Neuronal stem cell (in vitro differentiated cells): ENCODE measurements around the gene DNAJC7.

ENCODE experiments used
- DNase-seq: peaks from one replicate; pipeline ENCODE4 v3.0.0-alpha.2; 2013; ENCODE audit warnings: low spot score
- H2AFZ ChIP-seq: one replicate; pipeline ENCODE4 v1.6.1; 2013; ENCODE audit warnings: mild to moderate bottlenecking, low read length, inconsistent platforms
- H2AK5ac ChIP-seq: 2 replicates; pipeline ENCODE4 v1.6.1; 2013; ENCODE audit warnings: low read depth, mild to moderate bottlenecking, inconsistent platforms, low read length, moderate library complexity, mixed read lengths
- H2BK120ac ChIP-seq: 2 replicates; pipeline ENCODE4 v1.6.1; 2013; ENCODE audit warnings: low read depth, mild to moderate bottlenecking, inconsistent platforms, low read length, moderate library complexity, mixed read lengths
- H2BK12ac ChIP-seq: one replicate; pipeline ENCODE4 v1.6.1; 2013; ENCODE audit warnings: low read length, inconsistent platforms
- H2BK15ac ChIP-seq: 2 replicates; pipeline ENCODE4 v1.6.1; 2013; ENCODE audit warnings: mild to moderate bottlenecking, low read length, inconsistent platforms, mixed read lengths
- H2BK5ac ChIP-seq: one replicate; pipeline ENCODE4 v1.6.1; 2013; ENCODE audit warnings: inconsistent platforms, mild to moderate bottlenecking, low read length, moderate library complexity
- H3K14ac ChIP-seq: one replicate; pipeline ENCODE4 v1.6.1; 2013; ENCODE audit warnings: low read length, inconsistent platforms
- H3K18ac ChIP-seq: 2 replicates; pipeline ENCODE4 v1.6.1; 2013; ENCODE audit warnings: low read length, inconsistent platforms
- H3K23ac ChIP-seq: 2 replicates; pipeline ENCODE4 v1.6.1; 2013; ENCODE audit warnings: low read depth, mild to moderate bottlenecking, mixed read lengths, low read length, inconsistent platforms; ENCODE audit not compliant: poor library complexity
- H3K27ac ChIP-seq: replicated peaks from 3 replicates; pipeline ENCODE4 v1.5.1; 2013; ENCODE audit warnings: low read length, inconsistent platforms
- H3K27me3 ChIP-seq, 3 experiments: 2 replicates each; pipeline ENCODE4 v1.6.1; 2013; ENCODE audit warnings: low read length in 3 of 3, mild to moderate bottlenecking in 2 of 3, inconsistent platforms in 1 of 3, low read depth in 1 of 3, mixed read lengths in 1 of 3, moderate library complexity in 1 of 3; ENCODE audit not compliant: control insufficient read depth in 3 of 3, insufficient read depth in 3 of 3
- H3K36me3 ChIP-seq, 2 donors: replicated peaks in 1 of 2; 2 replicates each; pipeline ENCODE4 v1.6.1; 2013; ENCODE audit warnings: low read length in 2 of 2; ENCODE audit not compliant: control insufficient read depth in 2 of 2, insufficient read depth in 2 of 2
- H3K4ac ChIP-seq: 2 replicates; pipeline ENCODE4 v1.6.1; 2013; ENCODE audit warnings: inconsistent platforms, mild to moderate bottlenecking, low read length, moderate library complexity
- H3K4me1 ChIP-seq, 2 donors: 1 replicate in 1 of 2; 2 replicates in 1 of 2; pipeline ENCODE4 v1.6.1; 2013; ENCODE audit warnings: low read length in 2 of 2, low read depth in 1 of 2; ENCODE audit not compliant: control insufficient read depth in 2 of 2, insufficient read depth in 1 of 2
- H3K4me2 ChIP-seq: one replicate; pipeline ENCODE4 v1.6.1; 2013; ENCODE audit warnings: mild to moderate bottlenecking, low read length, inconsistent platforms; ENCODE audit not compliant: insufficient read depth, poor library complexity, severe bottlenecking
- H3K4me3 ChIP-seq, 2 donors: 2 replicates each; pipeline ENCODE4 v1.5.1; 2013; ENCODE audit warnings: low read length in 2 of 2, mild to moderate bottlenecking in 2 of 2, inconsistent platforms in 1 of 2, moderate library complexity in 1 of 2
- H3K79me1 ChIP-seq: one replicate; pipeline ENCODE4 v1.6.1; 2013; ENCODE audit warnings: low read depth, mild to moderate bottlenecking, inconsistent platforms, low read length, moderate library complexity
- H3K9ac ChIP-seq: one replicate; pipeline ENCODE4 v1.6.1; 2013; ENCODE audit warnings: mild to moderate bottlenecking, low read depth, low read length, inconsistent platforms; ENCODE audit not compliant: poor library complexity
- H3K9me3 ChIP-seq, 2 donors: replicated peaks in 1 of 2; 2 replicates each; pipeline versions ENCODE3 to v1.6.1; 2013; ENCODE audit warnings: low read length in 2 of 2, mild to moderate bottlenecking in 2 of 2, inconsistent platforms in 1 of 2, low read depth in 1 of 2, mixed read lengths in 1 of 2, moderate library complexity in 1 of 2; ENCODE audit not compliant: control insufficient read depth in 2 of 2, insufficient read depth in 1 of 2
- H4K8ac ChIP-seq: one replicate; pipeline ENCODE4 v1.6.1; 2013; ENCODE audit warnings: low read depth, mild to moderate bottlenecking, inconsistent platforms, low read length, moderate library complexity
- H4K91ac ChIP-seq: one replicate; pipeline ENCODE4 v1.6.1; 2013; ENCODE audit warnings: low read length, low read depth, mild to moderate bottlenecking, inconsistent platforms; ENCODE audit not compliant: poor library complexity
- WGBS, 2 donors: extraction: QIAGEN DNeasy Blood & Tissue Kit; methylation state at CpG; one replicate each; pipeline ENCODE4 v1.1.7; 2013; ENCODE audit warnings: missing lambda C conversion rate in 2 of 2, mixed read lengths in 1 of 2; ENCODE audit not compliant: insufficient read length in 2 of 2, insufficient replicate concordance in 1 of 2; ENCODE audit errors: extremely low coverage in 2 of 2; 5-methylcytosine and 5-hydroxymethylcytosine counted together

DNAJC7 gene

DNA sequence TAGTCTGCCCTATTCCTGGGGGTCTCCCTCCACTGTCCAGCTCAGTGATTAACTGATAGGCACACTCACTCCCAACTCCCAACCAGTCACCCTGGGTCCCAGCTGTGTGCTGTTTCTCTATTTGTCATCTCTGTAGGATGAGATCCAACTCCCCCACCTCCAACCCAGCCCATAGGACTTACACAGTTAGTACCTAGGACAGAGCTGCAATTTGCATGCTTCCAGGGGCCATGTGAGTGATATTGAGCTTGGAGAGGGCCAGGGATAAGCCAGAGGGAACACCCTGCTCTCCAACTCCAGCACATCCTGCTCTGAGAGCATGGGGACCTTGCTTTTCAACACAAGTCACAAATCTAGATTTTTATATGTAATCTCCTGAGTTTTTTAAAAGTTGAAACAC, 24.4 kb upstream of the DNAJC7 start:
- no peak overlapping the region for H2BK5ac ChIP-seq
- no peaks in the 10 kb centered on the region for H3K27me3 ChIP-seq
- H2BK12ac ChIP-seq: no peak overlapping the region
- no peak overlapping the region for H3K18ac ChIP-seq
- H3K4me3 ChIP-seq: no peak overlapping the region
- H3K36me3 ChIP-seq: peaks cover 0 to 2% of the 10 kb centered on the region in 2 donors
- H4K91ac ChIP-seq: no peak overlapping the region
- no peak overlapping the region for H3K23ac ChIP-seq
- no peak overlapping the region for H2BK120ac ChIP-seq
- H3K4ac ChIP-seq: no peak overlapping the region
- H2AFZ ChIP-seq: no peak overlapping the region
- H3K4me2 ChIP-seq: no peak overlapping the region
- H4K8ac ChIP-seq: no peak overlapping the region
- H3K14ac ChIP-seq: no peak overlapping the region
- H3K27ac ChIP-seq: no peak overlapping the region
- DNase-seq: no peak
- no peaks in the 10 kb centered on the region for H3K79me1 ChIP-seq
- no peak overlapping the region for H2BK15ac ChIP-seq
- H3K4me1 ChIP-seq: peaks cover 6 to 13% of the 10 kb centered on the region in 2 donors
- no peak overlapping the region for H2AK5ac ChIP-seq
- no peak overlapping the region for H3K9ac ChIP-seq
- H3K9me3 ChIP-seq: no peaks in the 10 kb centered on the region

DNA sequence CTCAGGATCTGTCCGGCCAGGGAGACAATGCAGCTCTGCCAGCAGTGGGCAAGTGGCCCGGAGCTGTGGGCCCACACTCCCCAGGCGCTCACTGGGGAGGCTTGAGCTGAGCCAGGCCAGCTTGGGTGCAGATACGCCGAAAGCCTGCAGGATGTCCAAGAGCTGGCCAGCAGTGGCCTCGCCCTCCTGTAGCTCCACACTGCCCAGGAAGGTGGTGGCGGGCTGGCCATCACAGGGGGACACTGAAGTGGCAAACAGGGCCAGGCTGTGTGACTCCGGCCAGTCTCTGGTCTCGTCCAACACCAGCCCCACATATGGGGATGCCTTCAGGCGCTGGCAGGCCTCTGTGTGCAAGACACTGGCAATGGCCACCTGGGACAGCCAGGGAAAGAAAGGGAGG, 23.6 kb upstream of the DNAJC7 start:
- Histone ChIP-seq H2BK120ac (no peak overlapping the region), H3K27me3 (no peaks in the 10 kb centered on the region), H2AK5ac (no peak overlapping the region), H4K91ac (no peak overlapping the region), H4K8ac (peak overlapping the region; percentile 17), H3K4me1 (peaks cover 6 to 15% of the 10 kb centered on the region in 2 donors), H3K36me3 (peaks cover 0 to 2% of the 10 kb centered on the region in 2 donors), H3K14ac (no peak overlapping the region), H2BK5ac (no peak overlapping the region), H3K4ac (no peak overlapping the region), H3K23ac (no peak overlapping the region), H2BK15ac (no peak overlapping the region), H3K4me2 (no peak overlapping the region), H3K27ac (no peak overlapping the region), H3K79me1 (no peaks in the 10 kb centered on the region), H2AFZ (no peak overlapping the region), H3K9me3 (no peaks in the 10 kb centered on the region), H3K9ac (no peak overlapping the region), H2BK12ac (peak overlapping the region; percentile 54), H3K18ac (no peak overlapping the region), H3K4me3 (no peak overlapping the region)
- no CpG with 5 or more reads among the region's 10 CpGs for WGBS, 2 donors
- no peak for DNase-seq

DNA sequence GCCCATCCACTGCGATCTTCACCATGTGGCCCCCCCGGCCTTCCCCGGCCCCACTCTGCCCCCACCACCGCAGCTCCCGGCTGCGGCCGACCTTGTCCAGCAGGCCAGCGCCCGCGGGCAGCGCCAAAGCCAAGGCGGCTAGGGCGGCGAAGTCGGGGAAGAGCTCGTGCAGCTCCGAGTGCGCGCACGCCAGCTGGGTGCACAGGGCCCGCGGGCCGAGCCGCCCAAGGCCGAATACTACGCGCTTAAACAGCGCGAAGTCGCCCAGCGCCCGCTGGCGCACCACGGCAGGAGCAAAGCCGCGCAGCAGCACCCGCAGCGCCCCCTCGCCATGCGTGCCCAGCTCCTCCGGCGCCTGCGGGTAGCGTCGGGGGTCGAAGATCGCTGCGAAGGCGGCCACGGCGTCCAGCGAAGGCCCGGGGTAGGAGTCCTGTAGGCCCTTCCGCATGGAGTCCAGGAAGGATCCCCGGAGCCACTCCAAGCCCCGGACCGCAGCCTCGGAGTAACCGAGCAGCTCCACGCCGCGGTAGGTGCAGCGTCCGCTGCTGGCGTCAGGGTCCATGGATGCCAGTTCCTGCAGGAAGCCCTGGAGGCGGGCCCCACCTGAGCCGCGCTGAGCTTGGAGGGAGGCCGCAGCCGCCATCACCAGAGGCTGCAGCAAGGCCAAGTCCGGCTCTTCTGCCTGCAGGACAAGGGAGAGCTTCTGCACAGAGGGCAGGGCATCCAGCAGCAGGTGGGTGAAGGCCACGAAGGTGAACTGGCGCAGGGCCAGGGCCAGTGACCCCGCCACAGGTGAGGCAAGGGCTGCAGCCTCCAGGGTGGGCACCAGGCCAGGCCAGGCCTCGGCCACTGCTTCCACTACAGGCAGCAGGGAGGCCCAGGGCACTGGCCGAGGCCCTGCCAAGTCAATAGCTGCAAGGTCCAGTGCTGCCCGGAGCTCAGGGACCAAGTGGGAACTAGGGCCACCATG, 22.8 kb upstream of the DNAJC7 start:
- no peak overlapping the region for H2BK120ac ChIP-seq
- no peak overlapping the region for H3K4me3 ChIP-seq
- DNase-seq: no peak
- no peaks in the 10 kb centered on the region for H3K79me1 ChIP-seq
- peak overlapping the region; percentile 64 for H3K18ac ChIP-seq
- no peaks in the 10 kb centered on the region for H3K9me3 ChIP-seq
- H4K8ac ChIP-seq: peak overlapping the region; percentile 17
- H2BK15ac ChIP-seq: no peak overlapping the region
- no peak overlapping the region for H3K23ac ChIP-seq
- no peak overlapping the region for H2AFZ ChIP-seq
- H3K9ac ChIP-seq: no peak overlapping the region
- H2AK5ac ChIP-seq: no peak overlapping the region
- no peak overlapping the region for H2BK12ac ChIP-seq
- peaks cover 6 to 15% of the 10 kb centered on the region in 2 donors for H3K4me1 ChIP-seq
- no peak overlapping the region for H2BK5ac ChIP-seq
- H3K27me3 ChIP-seq: no peaks in the 10 kb centered on the region
- H3K27ac ChIP-seq: no peak overlapping the region
- H3K14ac ChIP-seq: no peak overlapping the region
- H4K91ac ChIP-seq: no peak overlapping the region
- no CpG with 5 or more reads among the region's 77 CpGs for WGBS, 2 donors
- H3K36me3 ChIP-seq: peaks cover 0 to 2% of the 10 kb centered on the region in 2 donors
- no peak overlapping the region for H3K4ac ChIP-seq
- H3K4me2 ChIP-seq: no peak overlapping the region

DNA sequence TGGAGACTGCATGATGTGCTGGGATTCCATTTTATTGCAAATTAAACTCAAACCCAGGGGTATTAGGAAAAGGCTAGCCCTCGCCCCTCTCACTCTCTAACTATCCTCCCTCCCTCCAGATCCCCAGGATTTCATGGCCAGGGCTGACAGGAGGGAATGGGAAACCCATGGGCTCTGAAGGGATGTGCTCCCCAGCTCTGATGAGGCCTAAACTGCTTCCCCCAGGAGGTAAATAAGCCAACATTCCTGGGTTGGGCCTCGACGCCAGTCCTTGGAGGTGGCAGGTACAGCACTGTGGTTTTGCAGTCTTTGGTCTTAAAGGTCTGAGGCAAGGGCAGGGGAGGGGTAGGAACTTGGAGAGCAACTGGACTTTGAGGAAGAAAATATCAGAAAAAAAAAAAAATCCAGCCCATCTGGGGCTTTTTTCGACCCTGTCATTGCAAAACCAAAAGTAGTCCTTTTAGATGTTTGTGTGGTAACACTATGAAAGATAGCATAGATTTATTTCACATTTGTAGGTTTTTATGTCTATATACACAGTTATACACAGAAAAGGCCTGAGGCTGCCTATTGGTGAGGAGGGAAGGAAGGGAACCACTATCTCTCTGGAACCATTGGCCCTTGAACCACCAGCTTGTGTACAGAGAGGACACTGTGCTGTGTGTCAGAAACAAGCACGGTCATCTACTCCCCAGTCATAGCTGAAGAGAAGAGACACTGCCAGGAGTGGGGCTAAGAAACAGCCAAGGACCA, 21.2 kb upstream of the DNAJC7 start:
- H3K23ac ChIP-seq: no peak overlapping the region
- no peak overlapping the region for H2BK120ac ChIP-seq
- no peaks in the 10 kb centered on the region for H3K27me3 ChIP-seq
- peaks cover 6 to 17% of the 10 kb centered on the region in 2 donors for H3K4me1 ChIP-seq
- H3K18ac ChIP-seq: no peak overlapping the region
- H3K14ac ChIP-seq: no peak overlapping the region
- H2AK5ac ChIP-seq: no peak overlapping the region
- no peak overlapping the region for H3K9ac ChIP-seq
- no CpG with 5 or more reads among the region's 5 CpGs for WGBS, 2 donors
- H4K8ac ChIP-seq: no peak overlapping the region
- no peaks in the 10 kb centered on the region for H3K9me3 ChIP-seq
- no peaks in the 10 kb centered on the region for H3K79me1 ChIP-seq
- H4K91ac ChIP-seq: no peak overlapping the region
- no peak for DNase-seq
- no peak overlapping the region for H3K27ac ChIP-seq
- no peak overlapping the region for H2BK5ac ChIP-seq
- H3K4me3 ChIP-seq: no peak overlapping the region
- no peak overlapping the region for H2BK15ac ChIP-seq
- H3K4ac ChIP-seq: no peak overlapping the region
- H3K4me2 ChIP-seq: no peak overlapping the region
- peaks cover 0 to 2% of the 10 kb centered on the region in 2 donors for H3K36me3 ChIP-seq
- H2BK12ac ChIP-seq: no peak overlapping the region
- H2AFZ ChIP-seq: peak overlapping the region; percentile 64
